ENCODE results near the gene ARID5B.

DNA sequence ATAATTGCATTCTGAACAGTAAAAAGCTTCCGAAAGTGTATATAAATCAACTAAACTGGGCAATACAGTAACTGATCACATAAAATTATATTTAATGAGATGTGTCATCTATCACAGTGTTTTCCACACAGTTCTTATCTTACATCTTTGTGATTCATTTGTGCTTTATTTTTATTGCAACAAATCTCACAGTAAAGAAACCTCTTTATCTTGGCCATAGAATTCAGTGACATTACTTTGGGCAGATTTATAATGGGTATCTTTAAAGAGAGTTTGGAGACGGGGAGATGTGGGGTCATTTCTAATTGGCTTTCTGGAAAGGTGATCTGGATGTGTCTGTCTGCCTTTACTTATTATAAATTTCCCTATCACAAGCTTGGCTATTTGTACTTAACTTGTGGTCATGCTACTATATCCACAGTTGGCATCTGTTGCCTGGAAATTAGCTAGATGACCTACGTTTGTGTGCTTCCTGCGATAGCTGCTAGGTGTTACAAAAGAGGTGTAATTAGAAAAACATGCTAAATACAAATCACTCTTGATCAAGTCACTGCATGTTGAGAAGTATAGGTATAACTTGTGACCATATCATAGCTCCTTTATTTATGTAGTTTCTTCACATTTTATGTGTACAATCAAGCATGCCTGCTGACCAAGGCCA is 123.8 kb downstream of the ARID5B start:
- no peak for TF ChIP-seq POLR2A (IDR thresholded peaks at IDR 0.05)
- TF ChIP-seq, protein P1, sequence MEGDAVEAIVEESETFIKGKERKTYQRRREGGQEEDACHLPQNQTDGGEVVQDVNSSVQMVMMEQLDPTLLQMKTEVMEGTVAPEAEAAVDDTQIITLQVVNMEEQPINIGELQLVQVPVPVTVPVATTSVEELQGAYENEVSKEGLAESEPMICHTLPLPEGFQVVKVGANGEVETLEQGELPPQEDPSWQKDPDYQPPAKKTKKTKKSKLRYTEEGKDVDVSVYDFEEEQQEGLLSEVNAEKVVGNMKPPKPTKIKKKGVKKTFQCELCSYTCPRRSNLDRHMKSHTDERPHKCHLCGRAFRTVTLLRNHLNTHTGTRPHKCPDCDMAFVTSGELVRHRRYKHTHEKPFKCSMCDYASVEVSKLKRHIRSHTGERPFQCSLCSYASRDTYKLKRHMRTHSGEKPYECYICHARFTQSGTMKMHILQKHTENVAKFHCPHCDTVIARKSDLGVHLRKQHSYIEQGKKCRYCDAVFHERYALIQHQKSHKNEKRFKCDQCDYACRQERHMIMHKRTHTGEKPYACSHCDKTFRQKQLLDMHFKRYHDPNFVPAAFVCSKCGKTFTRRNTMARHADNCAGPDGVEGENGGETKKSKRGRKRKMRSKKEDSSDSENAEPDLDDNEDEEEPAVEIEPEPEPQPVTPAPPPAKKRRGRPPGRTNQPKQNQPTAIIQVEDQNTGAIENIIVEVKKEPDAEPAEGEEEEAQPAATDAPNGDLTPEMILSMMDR (IDR thresholded peaks at IDR 0.05): no peak
